NCI-H2227 (cell line): ENCODE results near the gene DBN1.

Experiments used
- DNase-seq: peaks from one replicate; lab custom pipeline; 2025; ENCODE audit not compliant: unreplicated experiment; lab: John Stamatoyannopoulos, UW

DBN1 gene

DNA sequence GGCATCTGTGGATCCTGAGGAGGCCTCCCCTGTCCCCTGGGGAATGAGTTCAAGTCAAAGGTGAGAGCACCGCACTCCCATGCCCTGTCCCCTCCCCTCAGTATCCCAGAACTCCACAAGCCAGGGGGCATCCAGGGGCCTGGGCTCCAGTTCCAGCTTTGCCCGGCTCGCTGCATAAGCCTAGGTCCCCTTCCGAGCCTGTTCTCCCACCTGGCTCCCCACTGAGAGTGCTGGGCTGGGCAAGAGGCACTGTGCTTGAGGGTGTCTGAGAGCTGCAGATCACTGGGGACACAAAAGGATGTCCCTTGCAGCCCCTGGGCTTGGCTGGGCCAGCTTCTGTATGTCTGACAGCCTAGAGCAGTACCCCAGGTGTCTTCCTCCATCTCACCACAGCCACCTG lies 31.6 kb upstream of the DBN1 start:
- DNase-seq, result no peak

DNA sequence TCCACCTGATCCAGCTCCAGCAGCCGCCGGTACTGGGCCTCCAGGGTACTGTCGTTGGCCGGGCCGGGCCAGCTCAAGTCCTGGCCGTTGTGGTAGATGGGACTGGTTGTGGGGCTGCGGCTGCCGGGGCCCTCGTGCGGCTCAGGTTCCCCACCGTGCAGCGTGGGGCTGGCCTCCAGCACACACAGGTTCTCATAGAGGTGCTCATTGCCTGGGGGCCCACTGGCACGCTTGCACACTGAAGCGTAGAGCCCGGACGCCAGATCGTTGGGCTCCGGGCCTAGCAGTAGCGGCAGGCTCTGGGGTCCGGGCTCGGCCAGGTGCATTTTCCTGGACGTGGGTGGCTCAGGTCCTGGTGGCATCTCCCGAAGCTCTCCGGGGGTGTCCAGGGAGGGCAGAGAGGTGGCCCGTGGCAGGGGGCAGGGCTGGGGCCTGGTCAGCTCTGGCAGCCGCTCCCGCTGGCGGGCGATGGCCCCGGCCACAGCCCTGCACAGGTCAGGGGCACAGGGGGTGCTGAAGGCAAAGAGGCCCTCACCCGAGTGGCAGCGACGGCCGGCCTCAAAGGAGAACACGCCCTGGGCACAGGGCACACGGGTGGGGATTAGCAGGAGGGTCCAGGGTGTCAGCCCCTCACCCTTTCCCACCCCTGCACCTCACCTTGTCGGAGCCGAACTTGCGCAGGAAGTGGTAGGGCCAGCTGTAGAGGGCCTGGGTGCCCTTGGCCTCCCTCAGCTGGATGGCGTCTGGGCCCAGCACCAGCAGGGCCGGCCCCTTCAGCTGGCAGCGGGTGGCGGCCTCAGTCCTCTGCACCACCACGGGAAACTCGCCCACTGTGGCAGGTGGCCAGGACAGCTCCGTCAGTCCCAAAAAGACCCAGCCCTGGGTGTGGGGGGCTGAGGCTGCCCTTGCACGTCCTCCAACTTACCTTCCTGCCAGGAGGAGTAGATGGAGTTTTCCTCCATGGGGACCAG lies 30.9 kb upstream of the DBN1 start:
- DNase-seq, result no peak

DNA sequence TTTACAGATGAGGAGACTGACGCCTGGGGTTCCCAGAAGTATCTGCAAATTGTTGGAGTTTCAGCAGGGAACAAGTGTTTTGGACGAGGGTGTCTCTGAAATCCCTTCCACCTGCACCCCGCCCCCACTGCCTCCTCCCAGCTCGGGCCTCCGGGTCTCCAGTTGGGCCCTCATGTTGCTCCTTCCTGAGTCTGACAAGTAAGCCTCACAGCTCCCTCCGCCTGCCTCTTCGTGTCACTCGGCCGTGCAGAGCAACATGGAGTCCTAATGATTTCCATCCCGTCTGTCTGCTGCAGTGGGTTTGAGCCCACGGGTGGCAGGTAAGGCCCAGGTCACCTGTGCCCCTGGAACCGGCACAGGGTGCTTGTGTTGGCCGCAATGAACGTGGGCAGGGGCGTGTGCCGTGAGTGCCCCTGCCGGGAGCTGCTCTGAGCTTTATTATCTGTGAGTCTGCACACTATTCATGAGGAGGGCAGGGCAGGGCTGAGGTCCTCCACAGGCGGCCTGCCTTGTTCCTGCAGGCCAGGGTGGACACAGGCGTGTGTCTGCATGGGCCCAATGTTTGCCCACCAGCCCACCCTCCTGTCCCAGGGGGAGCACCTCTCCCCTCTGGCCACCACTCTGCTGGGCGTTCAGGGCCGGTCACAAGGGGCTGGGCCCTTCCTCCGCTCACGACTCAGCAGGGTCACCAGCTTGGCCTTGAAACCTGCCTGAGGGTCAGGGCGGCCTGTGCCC lies 30.1 kb upstream of the DBN1 start:
- DNase-seq, result no peak

DNA sequence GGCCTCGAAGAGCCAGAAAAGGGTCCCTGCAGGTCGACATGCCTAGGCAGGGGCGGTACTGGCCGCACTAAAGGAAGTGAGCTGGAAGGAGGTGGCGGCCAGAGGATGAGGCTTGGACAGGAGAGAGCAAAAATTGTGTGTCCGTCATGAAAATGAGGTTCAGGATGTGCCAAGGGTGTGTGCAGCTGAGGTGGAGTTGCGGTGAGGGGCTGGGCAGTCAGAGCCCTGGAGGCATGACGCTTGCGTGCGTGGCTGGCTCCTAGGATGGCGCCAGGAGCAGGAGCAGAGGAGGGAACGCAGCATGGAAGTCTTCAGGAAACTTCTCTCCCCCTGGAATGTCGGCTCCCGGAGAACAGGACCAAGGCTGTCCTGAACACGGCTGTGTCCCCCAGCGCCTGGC lies 29.5 kb upstream of the DBN1 start:
- no peak for DNase-seq

DNA sequence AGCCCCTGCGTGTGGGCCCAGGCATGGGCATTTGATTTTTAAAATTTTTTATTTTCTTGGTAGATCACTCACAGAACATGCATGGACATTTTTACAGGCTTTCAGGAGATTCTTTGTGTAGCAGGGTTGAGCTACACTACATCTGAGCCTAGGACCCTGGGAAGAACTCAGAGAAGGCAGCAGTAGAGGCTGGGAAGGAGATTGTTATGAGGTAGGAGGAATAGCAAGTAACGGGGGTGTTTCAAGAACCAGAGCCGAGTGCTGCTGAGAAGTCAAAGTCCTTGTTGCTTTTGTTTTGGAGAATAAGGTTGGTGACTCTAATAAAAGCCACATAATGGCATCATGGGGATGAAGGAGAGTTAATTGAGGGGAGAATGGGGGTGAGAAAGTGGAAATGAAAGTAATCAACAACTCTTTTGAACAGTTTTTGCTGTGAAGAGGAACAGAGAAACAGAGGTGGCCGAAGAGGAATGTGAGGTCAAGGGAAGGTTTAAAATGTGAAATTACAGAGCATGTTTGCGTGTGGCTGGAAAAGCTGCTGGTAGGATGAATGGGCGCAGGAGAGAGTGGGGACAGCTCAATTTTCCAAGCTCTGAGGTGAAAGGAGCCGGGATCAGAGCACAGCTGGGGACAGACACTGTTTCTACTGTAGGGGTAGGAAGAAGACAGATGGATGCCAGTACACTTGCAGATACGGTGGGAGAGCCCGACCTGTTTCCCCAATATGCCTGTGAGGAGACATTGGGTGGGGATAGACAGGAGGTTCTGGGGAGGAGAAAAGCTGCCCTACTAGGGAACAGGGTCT lies 28.6 kb upstream of the DBN1 start:
- no peak for DNase-seq

DNA sequence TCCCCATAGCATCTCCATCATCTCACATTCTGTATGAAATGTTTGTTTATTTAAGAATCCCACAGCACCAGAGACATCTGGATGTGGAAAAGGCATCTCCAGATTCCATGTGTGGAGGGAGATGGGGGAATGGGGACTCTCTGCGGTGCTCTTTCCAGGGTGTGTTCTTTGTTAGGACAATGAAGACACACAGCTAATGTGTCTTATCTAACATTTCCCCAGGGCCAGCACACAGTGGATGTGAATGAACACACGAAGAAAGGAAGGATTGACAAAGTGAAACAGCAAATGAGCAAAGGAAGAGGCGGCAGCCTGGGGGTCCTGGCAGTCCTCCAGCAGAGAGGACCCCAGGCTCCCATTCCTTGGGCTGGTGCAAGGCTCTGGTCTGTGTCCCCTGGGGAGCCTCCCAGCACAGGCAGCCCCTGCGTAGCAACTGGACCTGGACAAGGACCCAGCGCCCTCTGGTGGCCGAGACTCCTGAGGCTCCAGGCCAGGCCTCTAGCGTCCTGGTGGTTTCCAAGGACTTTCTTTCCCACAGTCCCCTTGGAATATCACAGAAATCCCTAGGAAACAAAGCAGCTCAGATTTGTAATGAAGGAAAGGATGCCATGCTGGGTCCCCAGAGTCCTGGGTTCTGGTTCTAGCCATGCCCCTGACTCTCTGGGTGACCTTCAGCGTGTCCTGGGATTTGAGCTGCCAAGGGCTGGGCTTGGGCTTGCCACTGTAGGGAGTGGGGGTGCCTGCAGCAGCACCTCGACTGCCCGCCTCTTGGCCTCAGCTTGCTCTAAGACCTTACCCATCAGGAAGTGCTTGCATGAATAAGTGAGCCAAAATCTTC lies 27.5 kb upstream of the DBN1 start:
- DNase-seq, result peak; percentile 79

DNA sequence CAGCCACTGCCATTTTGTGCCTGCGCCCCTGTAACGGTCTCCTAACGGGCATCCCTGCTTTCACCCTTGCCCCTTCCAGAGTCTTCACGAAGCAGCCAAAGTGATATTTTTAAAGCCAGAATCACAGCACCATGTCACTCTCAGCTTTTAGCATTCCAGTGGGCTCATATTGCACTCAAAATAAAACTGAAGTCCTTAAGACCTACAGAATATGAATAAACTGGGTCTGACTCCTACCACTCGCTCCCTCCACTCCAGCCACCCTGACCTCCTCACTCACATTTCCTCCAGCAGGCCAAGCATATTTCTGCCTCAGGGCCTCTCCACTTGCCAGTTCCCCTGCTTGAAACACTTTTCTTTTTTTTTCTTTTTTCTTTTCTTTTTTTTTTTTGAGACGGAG lies 26.4 kb upstream of the DBN1 start:
- no peak for DNase-seq

DNA sequence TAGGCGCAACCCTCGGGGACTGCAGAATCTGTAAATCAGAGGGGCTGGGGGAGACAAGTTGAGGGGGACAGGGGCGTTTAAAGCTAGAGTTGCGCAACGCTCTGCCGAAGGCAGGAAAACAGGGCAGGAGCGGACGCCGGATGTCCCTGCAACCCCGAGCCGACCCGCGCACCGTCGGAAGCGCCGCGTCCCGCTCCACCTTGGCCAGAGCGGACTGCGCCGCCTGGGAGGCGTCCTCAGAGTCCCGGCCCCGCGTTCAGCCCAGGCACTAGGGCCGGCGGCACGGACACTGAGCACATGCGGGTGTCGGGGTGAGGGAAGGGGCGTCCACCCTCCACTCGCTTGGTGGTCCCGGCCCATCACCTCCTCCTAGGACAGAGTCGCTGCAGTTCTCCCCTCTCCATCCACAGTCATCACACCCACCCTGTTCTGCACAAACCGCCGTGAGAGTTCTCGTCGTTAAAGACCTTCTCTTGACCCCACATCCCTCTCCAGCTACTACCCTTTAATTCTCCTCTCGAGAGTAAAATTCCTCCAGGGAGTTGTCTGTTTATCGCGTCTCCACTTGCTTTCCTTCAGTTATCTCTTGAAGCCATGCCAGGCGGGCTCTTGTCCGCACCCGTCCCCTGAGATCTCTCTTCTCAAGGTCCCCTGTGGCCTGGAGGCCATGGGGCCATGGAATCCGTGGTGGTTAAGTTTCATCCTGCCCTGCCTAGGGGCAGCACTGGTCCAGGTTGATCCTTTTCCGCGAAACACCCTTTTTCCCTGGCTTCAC lies 24.8 kb upstream of the DBN1 start:
- peak; percentile 43 for DNase-seq

DNA sequence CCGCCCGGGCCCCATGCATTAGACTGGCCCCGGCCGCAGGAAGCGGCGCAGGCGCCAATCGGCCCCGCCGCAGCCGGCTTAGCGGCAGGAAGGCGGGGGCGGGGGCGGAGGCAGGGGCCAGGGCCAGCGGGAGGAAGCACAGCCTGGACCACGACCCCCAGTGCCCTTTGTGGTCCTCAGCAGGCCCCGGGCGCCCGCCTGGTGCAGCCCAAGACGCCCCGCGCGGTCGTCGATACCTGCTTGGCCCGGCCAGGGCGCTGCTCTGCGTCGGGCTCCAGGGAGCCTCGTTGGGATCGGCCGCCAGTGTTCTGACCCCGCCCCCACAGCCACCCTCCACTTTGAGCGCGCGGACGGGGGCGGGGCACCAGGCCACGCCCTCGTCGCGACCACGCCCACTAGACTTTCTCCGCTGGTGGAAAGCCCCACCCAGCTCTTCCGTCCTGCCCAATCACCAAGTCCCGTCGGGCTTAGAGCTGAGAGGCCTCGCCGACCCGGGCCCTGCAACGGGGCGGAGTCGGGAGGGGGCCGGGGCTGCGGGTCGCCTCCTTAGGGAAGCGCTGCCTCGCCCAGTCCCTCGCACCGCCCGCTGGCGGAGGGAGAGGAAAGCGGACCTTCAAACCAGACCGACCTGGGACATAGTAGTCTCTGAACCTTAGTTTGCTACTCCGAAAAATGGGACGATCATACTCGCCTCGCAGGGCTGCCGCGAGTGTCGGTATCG lies 24.0 kb upstream of the DBN1 start, which contains the start of gene PDLIM7:
PDLIM7 (minus strand) TSS at position 313 of the 721 bp plus-strand sequence. CDS start 1,092 bp downstream, outside the sequence.
- peak; percentile 94 for DNase-seq

DNA sequence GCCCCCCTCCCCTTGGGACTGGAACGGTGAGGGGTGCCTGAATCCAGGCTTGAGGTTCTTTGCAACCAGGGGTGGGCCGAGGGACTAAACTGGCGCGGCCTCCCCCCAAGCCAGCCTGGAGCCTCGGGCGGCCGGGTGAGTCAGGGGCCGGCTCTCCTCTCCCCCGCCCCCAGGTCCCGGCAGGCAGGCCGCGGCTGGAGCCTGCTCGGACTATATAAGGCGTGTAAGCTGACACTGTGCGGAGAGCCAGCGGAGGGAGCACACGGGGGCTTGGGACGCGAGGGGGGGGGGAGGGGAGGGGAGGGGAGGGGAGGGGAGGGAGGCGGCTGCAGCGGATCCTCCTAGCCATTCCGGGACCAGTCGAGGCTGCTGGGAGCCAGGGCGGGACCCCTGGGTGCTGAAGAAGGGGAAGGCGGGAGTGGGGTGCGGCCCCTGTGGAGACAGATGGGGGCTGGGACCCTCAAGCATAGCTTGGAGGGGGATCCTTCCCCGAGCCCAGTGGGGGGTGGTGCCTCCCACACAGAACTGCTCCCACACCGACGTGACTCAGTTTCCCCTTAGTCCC lies 23.4 kb upstream of the DBN1 start:
- DNase-seq, result peak; percentile 64

DNA sequence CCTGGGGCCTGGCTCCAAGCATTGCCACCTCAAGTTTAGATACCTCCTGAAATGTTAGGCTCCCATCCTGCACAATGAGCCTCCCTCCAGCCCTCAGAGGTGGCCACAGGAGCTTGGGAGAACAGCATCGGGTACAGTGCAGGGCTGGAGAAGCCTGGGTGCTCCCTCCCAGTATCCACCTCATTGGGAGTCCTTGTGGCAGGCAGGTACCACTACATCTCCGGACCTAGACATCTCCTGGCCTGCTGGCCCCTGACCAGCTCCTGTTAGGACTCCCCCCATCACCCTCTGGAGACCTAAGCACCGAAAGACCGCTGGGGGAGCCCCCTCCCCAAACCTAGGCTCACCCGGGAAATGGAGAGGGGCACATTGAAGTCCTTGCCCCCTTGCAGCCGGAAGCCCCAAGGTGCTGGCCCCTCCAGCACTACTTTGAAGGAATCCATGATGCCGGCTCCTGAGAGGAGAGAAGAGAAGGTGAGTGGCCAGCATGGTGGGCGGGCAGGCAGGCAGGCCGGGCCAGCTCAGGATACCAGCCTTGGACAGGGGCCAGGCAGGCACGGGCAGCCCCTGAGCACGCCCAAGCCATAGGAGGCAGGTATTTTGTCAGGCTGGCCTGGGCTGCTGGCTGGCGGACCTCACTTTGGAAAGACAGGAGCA lies 22.8 kb upstream of the DBN1 start:
- DNase-seq, result peak; percentile 28

DNA sequence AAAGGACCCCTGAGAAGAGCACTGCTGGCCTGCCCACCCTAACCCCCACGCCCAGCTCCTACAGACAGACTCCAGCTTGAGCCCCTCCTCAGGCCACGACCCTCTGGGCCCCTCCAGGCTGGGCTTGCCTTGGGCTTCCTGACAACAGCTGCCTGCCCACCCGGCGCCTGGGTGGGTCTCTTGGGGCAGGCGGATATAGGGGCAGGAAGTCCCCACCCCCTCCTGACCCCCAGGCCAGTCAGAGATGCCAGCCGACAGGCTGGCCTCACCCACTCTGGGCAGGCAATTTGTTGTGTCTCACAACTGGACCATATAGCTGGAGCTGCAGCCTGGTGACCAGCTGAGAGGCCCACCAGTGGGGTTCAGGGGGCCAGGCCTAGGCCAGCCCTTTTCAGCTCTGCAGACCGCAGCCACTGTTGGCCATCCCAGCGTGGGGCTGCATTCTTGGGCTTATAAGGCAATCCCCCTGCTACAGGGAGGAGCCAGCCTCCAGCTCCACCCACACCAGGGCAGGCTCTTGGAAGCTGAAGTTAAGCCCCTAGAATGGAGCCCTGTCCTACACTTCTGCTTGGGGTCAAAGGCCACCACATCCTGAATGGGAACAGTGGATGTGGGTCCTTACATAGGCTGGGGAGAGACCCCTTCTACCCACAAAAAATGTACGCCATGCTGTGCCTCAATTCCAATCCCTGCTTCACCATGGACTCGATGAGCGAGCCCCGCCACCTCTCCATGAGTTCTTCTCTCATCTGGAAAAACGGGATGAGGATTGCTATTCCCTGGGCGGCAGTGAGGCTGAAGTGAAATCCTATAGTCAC lies 22.0 kb upstream of the DBN1 start:
- peak; percentile 17 for DNase-seq

DNA sequence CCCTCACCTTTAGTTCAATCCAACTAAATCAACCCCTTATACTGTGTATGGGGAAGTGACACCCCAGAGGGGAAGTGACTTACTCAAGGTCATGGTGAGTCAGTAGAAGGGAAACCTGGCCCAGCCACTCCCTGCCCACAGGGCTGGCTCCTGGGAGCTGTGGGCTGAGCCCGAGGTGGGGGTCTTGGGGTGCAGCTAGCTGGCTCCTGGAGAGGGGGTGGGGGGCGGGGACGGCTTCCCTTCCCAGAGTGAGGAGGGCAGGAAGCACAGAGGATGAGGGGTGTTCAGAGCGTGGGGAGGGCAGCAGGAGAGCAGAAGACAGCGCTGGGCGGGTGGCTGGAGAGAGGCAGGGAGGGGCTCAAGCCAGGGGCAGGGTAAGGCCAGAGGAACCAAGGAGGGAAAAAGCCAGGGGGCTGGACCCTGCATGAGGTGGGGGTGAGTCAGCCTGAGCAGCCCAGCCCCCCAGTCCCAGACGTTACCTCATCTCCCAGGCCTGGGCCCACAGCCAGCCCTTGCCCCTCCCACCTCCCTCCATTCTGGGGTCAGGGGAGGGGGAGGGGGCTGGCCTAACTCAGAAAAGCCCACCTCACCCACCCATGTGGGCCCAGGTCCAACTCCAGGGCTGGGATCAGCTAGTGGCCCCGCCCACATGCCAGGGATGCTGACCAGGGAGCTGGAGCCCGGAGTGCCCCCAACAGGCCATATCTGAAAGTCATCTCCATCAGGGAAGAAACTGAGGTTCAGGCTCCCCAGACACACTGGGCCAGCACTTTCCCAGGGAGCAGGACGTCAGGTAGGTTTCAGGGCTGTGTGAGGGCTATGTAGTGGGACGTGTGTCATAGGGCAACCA lies 21.1 kb upstream of the DBN1 start:
- DNase-seq, result no peak

DNA sequence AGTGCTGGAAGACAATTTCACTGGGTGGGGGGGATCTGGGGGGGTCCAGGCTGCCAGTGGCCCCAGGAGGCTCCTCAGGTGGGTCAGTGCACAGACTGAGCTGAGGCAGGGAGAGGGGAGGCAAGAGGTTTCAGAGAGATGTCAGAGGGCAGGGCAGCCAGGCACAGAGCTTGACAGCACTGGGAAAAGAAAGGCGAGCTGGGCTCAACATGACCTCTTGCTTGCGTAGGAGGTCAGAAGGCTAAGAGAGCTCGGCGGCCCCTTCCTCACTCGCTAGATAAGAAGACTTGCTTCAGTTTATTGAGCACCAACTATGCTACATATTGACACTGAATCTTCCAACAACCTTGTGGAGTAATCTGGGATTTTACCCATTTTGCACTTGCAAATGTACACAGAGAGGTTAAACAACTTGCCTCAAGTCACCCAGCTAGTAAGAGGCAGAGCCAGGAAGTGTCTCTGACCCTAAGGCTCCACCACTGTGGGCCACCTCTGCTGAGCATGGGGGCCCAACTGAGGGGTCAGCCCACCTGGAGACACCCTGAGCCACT lies 20.4 kb upstream of the DBN1 start:
- DNase-seq, result no peak

DNA sequence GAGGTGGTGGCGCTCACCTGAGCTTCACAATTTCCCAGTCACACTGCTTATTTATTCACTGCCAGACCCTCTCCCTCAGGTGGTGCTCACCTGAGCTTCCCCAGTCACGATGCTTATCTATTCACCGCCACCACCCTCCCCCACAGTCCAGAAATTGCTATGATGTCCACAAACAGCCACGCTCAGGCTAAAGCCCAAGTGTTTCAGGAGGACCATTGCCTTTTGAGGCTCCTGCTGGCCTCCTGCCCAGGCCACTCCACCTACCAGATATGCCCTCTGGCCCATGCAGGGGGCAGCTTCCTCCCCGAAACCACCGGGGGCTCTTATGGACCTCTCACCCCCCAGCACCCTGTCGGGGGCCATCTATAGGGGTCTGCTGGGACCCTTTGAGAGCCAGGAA lies 19.4 kb upstream of the DBN1 start:
- no peak for DNase-seq
